GM19467 (cell line): ENCODE results near the gene TTC7B.

ENCODE experiments used
- ATAC-seq: cut with Tn5 transposase; IDR thresholded peaks from one replicate; pipeline ENCODE4 v1.9.1; 2021; ENCODE audit warnings: mild to moderate bottlenecking, moderate library complexity; ENCODE audit not compliant: unreplicated experiment

Gene TTC7B

DNA sequence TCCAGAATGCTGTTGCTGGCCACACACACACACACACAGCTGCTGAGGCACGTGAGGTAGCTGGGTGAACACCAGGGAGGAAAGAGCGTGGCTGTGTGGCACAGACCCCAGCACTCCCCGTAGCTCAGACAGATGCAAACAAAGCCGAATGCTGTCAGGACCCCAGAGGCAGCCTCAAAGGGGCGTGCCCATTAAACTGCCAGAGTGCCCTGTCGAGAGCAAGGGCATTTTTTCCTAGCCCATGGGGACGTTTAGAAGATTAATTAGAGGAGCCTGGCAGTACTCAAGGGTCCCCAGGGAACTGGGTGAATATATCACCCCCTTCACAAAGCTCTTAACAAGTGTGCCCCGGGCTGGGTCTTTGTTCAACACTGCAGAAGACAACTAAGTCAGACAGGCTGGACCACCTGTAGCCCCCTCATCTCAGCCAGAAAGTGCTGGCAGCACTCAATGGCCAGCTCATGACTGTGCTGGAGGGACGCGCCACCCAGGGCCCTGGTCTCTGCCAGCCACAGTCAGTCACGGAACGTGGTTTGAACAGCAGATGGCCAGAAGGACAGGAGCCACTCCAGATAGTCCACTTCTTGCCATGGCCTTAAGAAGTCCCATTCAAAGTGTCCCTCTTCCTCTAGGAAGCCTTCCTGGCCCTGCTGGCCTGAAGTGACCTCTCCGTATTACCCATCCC is 37.5 kb downstream of the TTC7B start:
- no peak for ATAC-seq

DNA sequence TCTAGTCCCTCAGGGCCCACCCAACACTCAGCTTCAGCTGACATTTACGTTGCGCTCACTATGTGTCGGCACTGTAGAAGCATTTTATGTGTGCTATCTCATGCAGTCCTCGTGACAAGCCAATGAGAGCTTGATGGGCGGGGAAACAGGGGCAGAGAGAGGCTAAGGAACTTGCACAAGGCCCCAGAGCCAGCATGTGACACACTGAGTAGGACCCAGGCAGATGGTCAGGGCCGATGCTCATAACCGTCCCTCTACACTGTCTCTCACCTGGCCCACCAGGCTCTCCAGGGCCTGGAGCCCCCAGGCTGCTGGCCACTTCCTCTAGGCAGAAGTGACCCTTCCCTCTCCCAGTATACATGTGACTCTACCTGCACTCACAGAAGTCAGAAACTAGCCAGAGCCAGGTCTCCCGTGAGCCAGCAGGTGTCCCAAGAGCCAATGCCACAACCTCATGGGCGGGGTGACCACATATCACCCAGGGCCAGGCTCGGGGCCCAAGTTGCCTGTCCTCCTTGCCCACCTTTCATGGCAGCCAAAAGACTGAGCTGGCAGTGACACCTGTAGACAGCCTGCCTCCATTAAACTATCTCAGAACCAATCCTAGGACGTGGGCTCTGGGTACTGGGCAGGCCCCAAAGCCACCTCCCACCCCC is 38.3 kb downstream of the TTC7B start:
- ATAC-seq: no peak

DNA sequence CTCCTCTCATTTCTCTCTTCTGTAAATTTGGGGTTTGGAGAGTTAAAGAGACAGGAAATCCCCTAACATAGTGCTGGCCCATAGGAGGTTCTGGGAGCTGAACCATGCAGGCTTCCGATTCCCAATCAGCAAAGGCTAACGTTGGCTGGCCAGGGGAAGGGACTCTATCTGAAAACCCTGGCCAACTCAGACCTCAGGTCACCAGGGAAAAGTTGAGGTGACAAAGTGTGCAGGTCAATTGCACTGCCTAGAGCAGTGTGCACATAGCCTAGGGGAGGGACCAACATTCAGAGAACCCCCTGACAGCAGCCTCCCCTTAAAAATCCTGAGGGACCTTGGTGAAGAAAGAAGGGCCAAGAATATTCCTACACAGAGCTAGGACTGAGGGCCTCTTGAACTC is 38.9 kb downstream of the TTC7B start:
- no peak for ATAC-seq

DNA sequence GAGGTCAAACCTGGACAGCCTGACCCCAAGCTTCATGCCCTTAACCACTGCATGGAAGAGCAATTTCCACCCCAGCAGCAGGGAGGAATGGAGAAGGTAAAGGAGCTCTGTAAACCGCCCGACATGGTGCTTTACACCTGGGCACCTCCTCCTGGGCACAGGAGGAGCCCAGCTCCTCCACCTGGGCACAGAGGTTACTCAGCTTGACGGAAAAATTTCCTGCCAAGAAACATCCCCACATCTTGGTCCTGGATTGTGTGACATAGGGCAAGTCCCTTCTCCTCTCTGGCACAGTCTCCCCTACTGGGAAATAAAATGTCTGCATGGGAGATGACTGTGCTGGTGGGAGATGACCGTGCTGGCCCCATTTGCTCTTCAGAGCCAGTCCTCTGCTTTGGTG is 40.8 kb downstream of the TTC7B start:
- no peak for ATAC-seq

DNA sequence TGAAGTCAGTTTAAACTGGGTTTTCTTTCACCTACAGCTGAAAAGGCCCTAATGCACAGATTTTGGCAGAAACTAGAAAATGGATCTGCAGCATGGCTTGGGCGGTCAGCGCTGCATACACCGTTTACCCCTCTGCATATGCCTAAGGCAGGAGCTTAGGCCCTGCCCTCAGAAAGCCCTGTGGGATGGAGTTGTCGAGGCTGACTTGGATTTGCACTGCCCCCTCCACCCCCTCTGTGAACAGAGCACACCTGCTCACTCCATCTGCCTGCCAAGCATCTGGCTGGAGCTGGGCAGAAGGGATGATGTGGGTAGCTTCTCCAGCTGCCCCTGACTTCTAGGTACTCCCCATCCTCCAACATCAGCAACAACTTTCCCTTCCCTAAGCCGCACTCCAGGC is 41.9 kb downstream of the TTC7B start:
- no peak for ATAC-seq

DNA sequence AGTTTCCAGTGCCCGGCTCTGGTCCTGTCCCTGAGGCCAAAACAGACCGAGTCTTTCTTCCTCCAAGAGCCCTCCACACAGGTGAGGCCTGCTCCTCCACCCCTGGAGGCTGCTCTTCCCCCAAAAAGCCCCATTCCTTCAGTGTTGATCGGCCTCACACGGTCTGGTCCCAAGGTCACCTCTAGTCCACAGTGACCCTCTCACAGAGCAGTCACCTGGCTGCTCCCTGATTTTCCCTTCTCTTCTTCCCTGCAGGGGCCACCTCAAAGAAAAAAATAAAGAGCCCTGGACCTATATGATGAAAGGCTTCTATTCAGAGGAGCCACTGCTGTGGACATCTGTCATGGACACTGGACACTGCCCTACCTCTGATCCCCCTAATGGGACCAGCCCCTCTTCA is 42.5 kb downstream of the TTC7B start:
- ATAC-seq: no peak

DNA sequence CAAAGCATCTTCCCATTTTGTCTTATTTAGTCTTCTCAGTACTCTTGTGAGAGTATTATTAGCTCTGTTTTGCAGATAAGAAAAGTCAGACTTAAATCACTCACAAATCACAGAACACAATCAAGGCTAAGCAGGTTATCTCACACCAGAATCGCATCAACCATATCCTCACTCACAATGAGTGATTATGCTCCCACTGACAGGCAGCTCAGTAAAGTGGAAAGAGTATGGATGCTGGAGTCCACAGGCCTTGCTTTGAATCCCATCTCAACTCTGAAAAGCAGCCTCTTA is 43.1 kb downstream of the TTC7B start:
- ATAC-seq: no peak

DNA sequence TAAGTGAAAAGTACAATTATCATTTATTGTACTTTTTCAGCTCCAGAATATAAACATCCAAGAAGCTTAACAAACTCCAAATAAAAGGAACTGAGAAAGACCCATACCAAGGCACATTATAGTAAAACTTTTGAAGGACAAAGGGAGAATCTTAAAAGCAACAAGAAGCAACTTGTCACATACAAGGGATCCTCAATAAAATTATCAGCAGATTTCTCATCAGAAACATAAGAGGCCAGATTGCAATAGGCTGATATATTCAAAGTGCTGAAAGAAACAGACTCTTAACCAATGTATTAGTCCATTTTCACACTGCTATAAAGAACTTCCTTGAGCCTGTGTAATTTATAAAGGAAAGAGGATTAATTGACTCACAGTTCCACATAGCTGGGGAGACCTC is 48.3 kb downstream of the TTC7B start:
- no peak for ATAC-seq

DNA sequence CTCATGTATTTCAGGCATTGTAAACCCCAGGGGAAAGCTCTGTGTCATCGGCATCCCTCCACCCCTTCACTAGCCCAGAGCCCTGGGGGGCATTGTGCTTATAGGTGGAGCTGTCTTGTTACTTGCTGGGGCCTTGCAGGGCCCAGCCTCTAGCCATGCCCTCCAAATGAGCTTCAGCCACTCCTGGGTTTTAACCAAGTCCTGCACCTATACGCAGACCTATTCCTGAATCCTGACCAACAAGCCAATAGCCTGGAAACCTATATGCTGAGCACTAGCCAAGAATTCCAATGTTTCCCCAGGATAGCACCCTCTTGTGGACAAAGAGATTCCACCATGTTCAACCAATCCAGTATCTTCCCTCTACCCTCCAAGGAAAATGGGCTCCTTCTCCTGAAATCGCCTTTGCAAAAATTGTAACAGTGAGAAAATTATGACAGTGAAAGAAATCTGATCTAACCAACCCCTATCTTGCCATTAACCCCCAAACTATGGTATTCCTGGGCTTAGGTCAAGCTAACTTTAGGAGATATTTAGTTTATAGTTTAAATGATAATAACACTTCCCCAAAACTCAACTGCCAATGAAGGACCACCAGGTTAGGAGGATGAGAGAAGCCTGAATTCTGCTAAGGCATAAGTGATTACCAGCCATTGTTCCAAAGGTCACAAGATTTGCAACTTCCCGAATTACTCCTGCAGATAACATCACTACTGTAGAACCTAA is 55.5 kb downstream of the TTC7B start:
- no peak for ATAC-seq

DNA sequence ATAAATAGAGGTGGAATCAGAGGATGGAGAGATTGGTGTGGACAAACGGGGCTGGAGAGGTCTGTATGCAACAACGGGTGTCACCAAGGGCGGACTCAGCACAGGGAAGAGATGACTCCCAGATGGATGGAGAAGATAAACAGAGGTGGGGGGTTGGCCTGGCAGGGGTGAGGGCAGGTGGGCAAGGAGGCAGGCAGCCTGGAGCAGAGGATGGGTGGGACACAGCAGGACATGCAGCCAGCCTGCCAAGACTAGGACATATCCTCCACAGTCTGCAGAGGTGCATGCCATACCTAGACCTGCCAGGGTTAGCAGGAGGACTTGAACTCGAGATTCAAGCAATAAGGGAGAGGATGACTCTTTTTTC is 56.2 kb downstream of the TTC7B start:
- no peak for ATAC-seq

DNA sequence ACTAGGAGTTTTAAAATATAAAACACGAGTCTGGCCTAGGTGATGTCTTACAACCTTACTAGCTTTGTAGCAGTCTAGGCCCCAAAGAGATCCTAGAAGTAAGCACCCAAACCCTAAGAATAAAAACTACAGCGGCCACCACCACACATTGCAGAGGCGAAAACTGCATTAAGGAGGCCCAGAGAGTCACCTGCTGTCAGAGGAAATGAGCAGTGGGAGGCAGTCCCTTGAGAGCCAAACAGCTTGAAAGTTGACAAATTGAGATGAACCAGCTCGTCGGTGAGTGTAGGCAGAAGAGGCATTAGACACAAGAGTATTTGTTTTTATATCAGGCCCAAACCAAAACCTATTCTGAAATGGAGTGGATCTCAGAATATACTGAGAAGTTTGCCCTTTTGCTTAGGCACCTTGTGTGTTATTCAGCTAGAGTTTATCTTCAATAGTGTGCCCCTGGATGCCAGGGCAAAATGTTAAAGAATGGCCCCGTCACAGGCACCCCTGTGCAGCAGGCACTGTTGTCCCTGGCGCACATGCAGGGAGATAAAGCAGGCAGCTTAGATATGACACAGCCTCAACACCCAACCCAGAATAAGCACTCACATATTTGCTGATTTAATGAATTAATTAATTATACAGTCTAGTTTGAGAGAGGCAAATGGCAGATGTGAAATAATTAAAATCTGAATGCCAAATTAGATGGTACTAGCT is 56.7 kb downstream of the TTC7B start:
- no peak for ATAC-seq

DNA sequence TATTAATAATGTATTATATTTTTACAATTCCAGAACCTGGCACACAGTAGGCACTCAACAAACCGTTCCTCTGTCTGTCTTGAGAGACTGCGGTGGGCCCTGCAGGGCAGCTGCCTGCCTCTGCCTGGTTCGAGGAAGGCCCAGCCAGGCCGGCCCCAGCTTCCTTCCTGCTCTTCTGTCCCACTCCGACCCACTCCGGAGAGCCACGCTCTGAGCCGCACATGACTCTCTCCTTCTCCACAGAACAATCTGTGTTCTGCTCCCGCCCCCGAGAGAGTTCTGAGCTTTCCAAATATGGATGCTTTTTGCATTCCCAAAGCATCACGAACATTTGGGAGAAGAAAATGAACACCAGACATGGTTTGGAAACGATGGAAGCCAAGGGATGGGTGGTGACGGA is 57.3 kb downstream of the TTC7B start:
- ATAC-seq: no peak

DNA sequence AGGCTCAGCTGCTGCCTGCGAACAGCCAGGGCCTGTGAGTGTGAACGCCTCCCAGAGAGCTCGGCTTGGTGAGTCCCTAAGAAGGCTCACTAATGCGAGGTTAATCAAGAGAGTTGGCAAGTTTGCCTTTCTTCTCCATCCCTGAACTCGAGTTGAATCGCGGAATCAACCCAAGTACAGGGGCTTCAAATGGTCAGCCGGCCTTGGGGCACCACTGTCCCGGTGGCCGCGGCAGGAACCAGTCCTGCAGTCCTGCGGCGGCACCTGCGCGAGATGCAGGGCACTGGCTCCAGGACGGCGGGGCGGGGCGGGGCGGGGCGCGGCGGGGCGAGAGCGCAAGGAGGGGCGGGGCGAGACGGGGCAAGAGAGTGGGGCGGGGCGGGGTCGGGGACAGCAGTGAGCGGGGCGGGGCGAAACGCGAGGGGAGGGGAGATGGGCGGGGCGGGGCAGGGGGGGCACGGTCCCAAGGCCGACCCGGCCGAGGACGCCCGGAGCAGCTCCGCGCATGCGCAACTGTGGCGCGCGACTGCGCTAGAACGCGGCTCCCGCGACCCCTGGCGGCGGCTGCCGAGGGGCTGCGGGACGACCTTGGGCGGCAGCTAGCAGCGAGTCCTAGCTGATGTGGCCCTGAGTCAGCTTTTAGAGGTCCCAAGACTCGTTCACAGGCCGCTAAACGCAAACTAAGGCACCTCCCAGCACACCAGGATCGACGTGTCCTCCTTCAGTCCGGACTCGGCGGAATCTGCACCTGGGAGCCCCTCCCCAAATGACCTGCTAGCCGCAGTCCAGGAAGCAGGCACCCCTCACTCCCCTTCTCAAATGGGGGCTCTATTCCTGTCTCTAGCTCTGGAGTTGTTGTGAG is 58.0 kb downstream of the TTC7B start:
- ATAC-seq: peak; percentile 87

DNA sequence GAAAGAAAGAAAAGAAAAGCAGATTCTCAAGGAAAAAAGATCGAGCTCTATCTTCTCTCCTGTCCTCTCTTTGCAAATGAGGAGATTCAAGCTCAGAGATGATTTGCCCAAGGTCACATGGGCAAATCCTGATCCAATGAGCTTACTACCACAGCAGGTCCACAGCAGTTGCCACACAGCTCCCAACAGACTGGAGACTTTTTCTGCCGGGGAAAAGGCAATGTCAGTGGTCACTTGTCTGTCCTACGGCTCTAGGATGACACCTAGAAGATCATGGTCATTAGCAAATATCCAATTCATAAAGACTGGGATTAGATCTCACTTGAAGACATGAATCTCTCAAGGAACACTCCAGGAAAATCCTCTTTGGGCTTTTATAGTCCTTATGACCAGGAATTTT is 58.8 kb downstream of the TTC7B start:
- no peak for ATAC-seq

DNA sequence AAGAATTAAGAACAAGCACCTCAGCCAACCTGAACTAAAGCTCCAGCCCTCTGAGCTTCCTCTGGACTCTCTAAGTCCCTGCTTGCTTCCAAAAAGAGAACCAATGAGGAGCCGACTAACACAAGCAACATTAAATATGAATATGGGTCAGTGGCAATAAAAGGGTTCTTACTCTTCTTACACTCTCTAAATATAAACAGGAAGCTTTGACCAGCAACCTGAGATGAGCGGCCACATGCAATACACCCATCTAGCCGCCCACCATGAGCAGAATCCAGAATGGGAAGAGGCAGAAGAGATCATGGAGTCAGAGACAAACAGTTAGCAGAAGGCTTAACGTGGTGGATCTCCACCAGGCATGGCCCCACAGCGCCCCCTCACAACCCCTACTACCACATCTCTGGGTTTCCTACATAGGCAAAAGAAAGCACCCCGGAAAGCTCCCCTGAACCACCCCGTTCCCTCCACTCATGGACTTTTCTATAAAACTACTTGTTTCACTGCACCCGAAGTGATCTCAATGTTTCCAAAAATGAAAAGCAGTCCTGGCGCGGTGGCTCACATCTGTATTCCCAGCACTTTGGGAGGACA is 59.4 kb downstream of the TTC7B start:
- no peak for ATAC-seq

DNA sequence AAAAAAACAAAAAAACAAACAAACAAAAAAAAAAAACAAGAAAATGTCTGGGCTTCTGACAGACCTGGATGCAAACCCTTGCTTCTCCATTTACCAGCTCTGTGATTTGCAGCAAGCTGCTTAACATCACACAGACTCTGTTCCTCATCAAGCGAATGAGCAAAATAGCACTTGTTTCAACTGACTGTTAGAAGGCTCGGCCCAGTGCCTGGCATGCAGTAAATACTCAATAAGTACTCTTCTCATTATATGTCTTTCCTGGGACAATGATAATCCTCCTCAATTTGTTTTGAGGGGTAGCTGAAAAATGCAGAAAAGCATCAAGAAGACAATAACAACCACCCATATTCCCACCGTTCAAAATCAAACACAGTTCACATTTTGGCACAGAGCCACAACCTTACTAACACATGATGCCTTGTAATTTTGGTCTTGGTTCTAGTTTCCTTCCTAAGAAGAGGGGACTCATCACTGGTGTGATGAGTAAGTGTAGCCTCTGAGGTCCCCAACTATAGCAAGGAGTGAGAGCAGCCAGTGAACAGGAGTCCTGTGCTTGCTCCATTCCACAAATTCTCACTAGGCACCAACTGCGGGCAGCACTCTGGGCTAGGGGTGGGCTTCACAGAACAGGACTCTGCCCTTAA is 60.4 kb downstream of the TTC7B start:
- no peak for ATAC-seq

DNA sequence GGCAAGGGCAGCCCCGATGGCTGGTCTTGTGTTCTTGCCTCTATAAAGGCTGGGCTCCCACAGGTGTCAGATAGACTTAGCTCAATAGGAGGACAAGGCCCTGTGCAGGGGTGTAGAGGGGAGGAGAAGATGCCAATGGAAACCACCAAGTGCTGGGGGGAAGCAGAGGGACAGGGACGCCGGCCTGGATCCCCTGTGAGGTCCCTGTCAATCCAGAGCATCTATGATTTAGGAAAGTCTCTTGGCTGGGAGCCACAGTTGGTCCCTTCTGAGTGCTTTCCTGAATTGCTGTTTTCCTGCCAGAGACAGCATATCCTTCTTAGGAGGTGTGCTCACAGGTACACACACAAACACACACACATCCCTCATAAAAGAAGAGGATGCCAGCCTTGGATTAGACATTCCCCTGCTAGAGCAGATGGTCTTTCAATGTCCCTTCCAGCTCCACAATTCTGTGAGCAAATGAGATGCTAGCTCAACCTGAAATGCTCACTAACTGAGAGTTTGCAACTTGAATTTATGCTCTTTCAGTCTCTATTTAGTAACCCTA is 62.7 kb downstream of the TTC7B start:
- ATAC-seq: no peak

DNA sequence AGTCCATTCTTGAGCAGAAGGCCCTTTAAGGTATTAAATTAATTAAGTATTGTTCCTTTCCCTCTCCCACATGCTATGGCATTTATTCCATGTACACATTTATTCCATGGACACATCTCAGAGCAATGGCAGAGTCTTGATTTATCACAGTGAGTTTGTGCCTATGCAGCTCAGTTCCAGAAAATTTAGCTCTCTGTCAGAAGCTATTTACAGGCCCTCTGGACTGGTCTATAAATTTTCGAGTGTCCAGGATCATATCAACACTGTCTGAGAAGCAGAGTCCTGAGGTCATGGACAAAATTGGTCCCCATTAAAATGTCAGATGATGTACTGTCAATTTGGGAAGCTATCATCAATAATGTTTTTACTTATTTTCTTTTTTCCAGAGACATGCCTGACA is 65.5 kb downstream of the TTC7B start:
- ATAC-seq: no peak

DNA sequence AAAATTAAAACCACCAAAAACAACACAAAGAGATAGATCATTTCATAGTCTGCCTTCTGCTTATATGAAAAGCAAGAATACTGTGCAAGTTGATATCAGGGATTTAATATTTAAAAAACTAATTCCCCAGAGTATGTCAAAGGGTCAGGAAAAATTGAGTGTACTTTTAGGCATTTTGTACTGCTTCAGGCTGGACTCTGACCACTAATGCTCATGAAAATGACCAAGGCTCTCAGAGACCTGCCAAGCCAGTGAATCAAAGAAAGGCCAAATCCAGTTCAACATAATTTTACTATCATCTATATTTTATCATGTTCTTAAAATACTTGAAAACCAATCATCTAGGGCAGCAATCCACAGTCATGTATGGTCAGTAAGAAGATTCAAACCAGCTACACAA is 66.0 kb downstream of the TTC7B start:
- no peak for ATAC-seq

DNA sequence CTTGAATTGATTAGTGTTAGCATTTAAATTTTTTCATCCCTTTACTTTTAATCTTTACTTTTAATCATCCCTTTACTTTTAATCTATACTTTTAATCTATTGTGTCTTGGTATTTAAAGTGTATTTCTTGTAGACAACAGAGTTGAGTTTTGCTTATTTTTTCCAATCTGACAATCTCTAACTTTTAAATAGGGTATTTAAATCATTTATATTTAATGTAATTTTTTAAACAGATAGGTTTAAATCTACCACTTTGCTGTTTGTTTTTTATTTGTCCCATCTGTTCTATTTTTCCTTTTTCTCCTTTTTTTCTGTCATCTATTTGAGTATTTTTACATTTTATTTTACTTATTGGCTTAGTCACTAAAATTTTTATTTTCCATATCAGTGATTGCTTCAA is 68.3 kb downstream of the TTC7B start:
- no peak for ATAC-seq
